ENCODE results near the gene SDHB.
A peak's percentile ranks its signal among the peaks of the same experiment; 100 is the strongest.

Gene SDHB

GRCh38 chr1:17056551-17056950 lies 2.7 kb upstream of the SDHB start:
- Histone ChIP-seq H3K36me3 (ENCODE audit: control insufficient read depth, insufficient read depth, low read length) (no peaks in the 10 kb centered on the region), H3K9me3 (ENCODE audit: control insufficient read depth, low read length) (no peaks in the 10 kb centered on the region), H3K4me1 (ENCODE audit: control insufficient read depth, insufficient read depth, low read length) (peaks cover 12% of the 10 kb centered on the region), H3K27me3 (ENCODE audit: control insufficient read depth, insufficient read depth, low read length) (no peaks in the 10 kb centered on the region), H3K9ac (ENCODE audit: low read length) (no peak overlapping the region), H3K4me3 (ENCODE audit: low read length) (no peak overlapping the region)

- Histone ChIP-seq H3K9me3 (ENCODE audit: control insufficient read depth, low read length) (no peaks in the 10 kb centered on the region), H3K36me3 (ENCODE audit: control insufficient read depth, insufficient read depth, low read length) (no peaks in the 10 kb centered on the region), H3K9ac (ENCODE audit: low read length) (no peak overlapping the region), H3K27me3 (ENCODE audit: control insufficient read depth, insufficient read depth, low read length) (no peaks in the 10 kb centered on the region), H3K4me3 (ENCODE audit: low read length) (no peak overlapping the region), H3K4me1 (ENCODE audit: control insufficient read depth, insufficient read depth, low read length) (peaks cover 12% of the 10 kb centered on the region)
These were observed 2.0 kb upstream of the SDHB start for GRCh38 chr1:17055801-17056200.

GRCh38 chr1:17053086-17053684 lies 647 bp downstream of the SDHB start:
- Histone ChIP-seq H3K27me3 (ENCODE audit: control insufficient read depth, insufficient read depth, low read length) (no peaks in the 10 kb centered on the region), H3K4me3 (ENCODE audit: low read length) (peak overlapping the region; percentile 73), H3K36me3 (ENCODE audit: control insufficient read depth, insufficient read depth, low read length) (no peaks in the 10 kb centered on the region), H3K9me3 (ENCODE audit: control insufficient read depth, low read length) (no peaks in the 10 kb centered on the region), H3K9ac (ENCODE audit: low read length) (peak overlapping the region; percentile 79), H3K4me1 (ENCODE audit: control insufficient read depth, insufficient read depth, low read length) (peaks cover 12% of the 10 kb centered on the region)

- H3K9me3 ChIP-seq (ENCODE audit: control insufficient read depth, low read length), result no peaks in the 10 kb centered on the region
- peak overlapping the region; percentile 79 for H3K9ac ChIP-seq (ENCODE audit: low read length)
- no peaks in the 10 kb centered on the region for H3K27me3 ChIP-seq (ENCODE audit: control insufficient read depth, insufficient read depth, low read length)
- H3K4me3 ChIP-seq (ENCODE audit: low read length), result no peak overlapping the region
- no peaks in the 10 kb centered on the region for H3K36me3 ChIP-seq (ENCODE audit: control insufficient read depth, insufficient read depth, low read length)
- peaks cover 12% of the 10 kb centered on the region for H3K4me1 ChIP-seq (ENCODE audit: control insufficient read depth, insufficient read depth, low read length)
These were observed 1.2 kb downstream of the SDHB start for GRCh38 chr1:17052641-17053040.

GRCh38 chr1:17052038-17052437 lies 1.8 kb downstream of the SDHB start:
- Histone ChIP-seq H3K9ac (ENCODE audit: low read length) (no peak overlapping the region), H3K4me1 (ENCODE audit: control insufficient read depth, insufficient read depth, low read length) (peaks cover 12% of the 10 kb centered on the region), H3K36me3 (ENCODE audit: control insufficient read depth, insufficient read depth, low read length) (no peaks in the 10 kb centered on the region), H3K4me3 (ENCODE audit: low read length) (no peak overlapping the region), H3K9me3 (ENCODE audit: control insufficient read depth, low read length) (no peaks in the 10 kb centered on the region), H3K27me3 (ENCODE audit: control insufficient read depth, insufficient read depth, low read length) (no peaks in the 10 kb centered on the region)

- Histone ChIP-seq H3K9ac (ENCODE audit: low read length) (no peak overlapping the region), H3K36me3 (ENCODE audit: control insufficient read depth, insufficient read depth, low read length) (no peaks in the 10 kb centered on the region), H3K9me3 (ENCODE audit: control insufficient read depth, low read length) (no peaks in the 10 kb centered on the region), H3K4me1 (ENCODE audit: control insufficient read depth, insufficient read depth, low read length) (peaks cover 12% of the 10 kb centered on the region), H3K4me3 (ENCODE audit: low read length) (no peak overlapping the region), H3K27me3 (ENCODE audit: control insufficient read depth, insufficient read depth, low read length) (no peaks in the 10 kb centered on the region)
These were observed 5.9 kb downstream of the SDHB start for GRCh38 chr1:17047924-17048323.

GRCh38 chr1:17046334-17046657 lies 7.5 kb downstream of the SDHB start:
- Histone ChIP-seq H3K9ac (ENCODE audit: low read length) (no peak overlapping the region), H3K4me1 (ENCODE audit: control insufficient read depth, insufficient read depth, low read length) (peaks cover 5% of the 10 kb centered on the region), H3K4me3 (ENCODE audit: low read length) (no peak overlapping the region), H3K9me3 (ENCODE audit: control insufficient read depth, low read length) (no peaks in the 10 kb centered on the region), H3K36me3 (ENCODE audit: control insufficient read depth, insufficient read depth, low read length) (no peaks in the 10 kb centered on the region), H3K27me3 (ENCODE audit: control insufficient read depth, insufficient read depth, low read length) (no peaks in the 10 kb centered on the region)

GRCh38 chr1:17045634-17046333 lies 8.0 kb downstream of the SDHB start:
- no peak overlapping the region for H3K4me3 ChIP-seq (ENCODE audit: low read length)
- H3K9ac ChIP-seq (ENCODE audit: low read length), result peak overlapping the region; percentile 9
- H3K9me3 ChIP-seq (ENCODE audit: control insufficient read depth, low read length), result no peaks in the 10 kb centered on the region
- no peaks in the 10 kb centered on the region for H3K36me3 ChIP-seq (ENCODE audit: control insufficient read depth, insufficient read depth, low read length)
- peaks cover 5% of the 10 kb centered on the region for H3K4me1 ChIP-seq (ENCODE audit: control insufficient read depth, insufficient read depth, low read length)
- no peaks in the 10 kb centered on the region for H3K27me3 ChIP-seq (ENCODE audit: control insufficient read depth, insufficient read depth, low read length)

- peaks cover 5% of the 10 kb centered on the region for H3K4me1 ChIP-seq (ENCODE audit: control insufficient read depth, insufficient read depth, low read length)
- H3K4me3 ChIP-seq (ENCODE audit: low read length), result no peak overlapping the region
- no peaks in the 10 kb centered on the region for H3K27me3 ChIP-seq (ENCODE audit: control insufficient read depth, insufficient read depth, low read length)
- no peaks in the 10 kb centered on the region for H3K36me3 ChIP-seq (ENCODE audit: control insufficient read depth, insufficient read depth, low read length)
- no peak overlapping the region for H3K9ac ChIP-seq (ENCODE audit: low read length)
- no peaks in the 10 kb centered on the region for H3K9me3 ChIP-seq (ENCODE audit: control insufficient read depth, low read length)
These were observed 8.7 kb downstream of the SDHB start for GRCh38 chr1:17045150-17045549.

- no peak overlapping the region for H3K9ac ChIP-seq (ENCODE audit: low read length)
- H3K9me3 ChIP-seq (ENCODE audit: control insufficient read depth, low read length), result no peaks in the 10 kb centered on the region
- H3K36me3 ChIP-seq (ENCODE audit: control insufficient read depth, insufficient read depth, low read length), result no peaks in the 10 kb centered on the region
These were observed 10.2 kb downstream of the SDHB start for GRCh38 chr1:17043676-17044075.

GRCh38 chr1:17040135-17040534 lies 13.7 kb downstream of the SDHB start:
- H3K27me3 ChIP-seq (ENCODE audit: control insufficient read depth, insufficient read depth, low read length), result no peaks in the 10 kb centered on the region
- no peak overlapping the region for H3K9ac ChIP-seq (ENCODE audit: low read length)
- H3K36me3 ChIP-seq (ENCODE audit: control insufficient read depth, insufficient read depth, low read length), result no peaks in the 10 kb centered on the region
- H3K4me1 ChIP-seq (ENCODE audit: control insufficient read depth, insufficient read depth, low read length), result no peaks in the 10 kb centered on the region
- no peaks in the 10 kb centered on the region for H3K9me3 ChIP-seq (ENCODE audit: control insufficient read depth, low read length)
- H3K4me3 ChIP-seq (ENCODE audit: low read length), result no peak overlapping the region

More at GRCh38 chr1:17043676-17044075, 10.2 kb downstream of the SDHB start:
- Histone ChIP-seq H3K4me1 (ENCODE audit: control insufficient read depth, insufficient read depth, low read length) (peaks cover 5% of the 10 kb centered on the region), H3K27me3 (ENCODE audit: control insufficient read depth, insufficient read depth, low read length) (no peaks in the 10 kb centered on the region), H3K4me3 (ENCODE audit: low read length) (no peak overlapping the region)

- H3K4me3 ChIP-seq (ENCODE audit: low read length), result no peak overlapping the region
- H3K9ac ChIP-seq (ENCODE audit: low read length), result no peak overlapping the region
- no peaks in the 10 kb centered on the region for H3K9me3 ChIP-seq (ENCODE audit: control insufficient read depth, low read length)
- no peaks in the 10 kb centered on the region for H3K36me3 ChIP-seq (ENCODE audit: control insufficient read depth, insufficient read depth, low read length)
- H3K27me3 ChIP-seq (ENCODE audit: control insufficient read depth, insufficient read depth, low read length), result no peaks in the 10 kb centered on the region
- H3K4me1 ChIP-seq (ENCODE audit: control insufficient read depth, insufficient read depth, low read length), result no peaks in the 10 kb centered on the region
These were observed 14.3 kb downstream of the SDHB start for GRCh38 chr1:17039522-17039921.

All from mucosa of stomach (tissue), 1 donor.